B cell (primary cell): ENCODE measurements around the gene DNM1.

ENCODE experiments used
- EZH2 ChIP-seq: IDR thresholded peaks from 2 replicates; pipeline ENCODE4 v1.6.1; 2012; ENCODE audit warnings: borderline replicate concordance, low read depth, mild to moderate bottlenecking, moderate library complexity, low read length; ENCODE audit not compliant: insufficient read depth, poor library complexity, severe bottlenecking
- TF ChIP-seq, protein P1 (sequence below): fragments of 200-600 bp; IDR thresholded peaks from one replicate; pipeline ENCODE4 v1.8.0; 2022; ENCODE audit warnings: antibody characterized with exemption, mild to moderate bottlenecking

DNA sequence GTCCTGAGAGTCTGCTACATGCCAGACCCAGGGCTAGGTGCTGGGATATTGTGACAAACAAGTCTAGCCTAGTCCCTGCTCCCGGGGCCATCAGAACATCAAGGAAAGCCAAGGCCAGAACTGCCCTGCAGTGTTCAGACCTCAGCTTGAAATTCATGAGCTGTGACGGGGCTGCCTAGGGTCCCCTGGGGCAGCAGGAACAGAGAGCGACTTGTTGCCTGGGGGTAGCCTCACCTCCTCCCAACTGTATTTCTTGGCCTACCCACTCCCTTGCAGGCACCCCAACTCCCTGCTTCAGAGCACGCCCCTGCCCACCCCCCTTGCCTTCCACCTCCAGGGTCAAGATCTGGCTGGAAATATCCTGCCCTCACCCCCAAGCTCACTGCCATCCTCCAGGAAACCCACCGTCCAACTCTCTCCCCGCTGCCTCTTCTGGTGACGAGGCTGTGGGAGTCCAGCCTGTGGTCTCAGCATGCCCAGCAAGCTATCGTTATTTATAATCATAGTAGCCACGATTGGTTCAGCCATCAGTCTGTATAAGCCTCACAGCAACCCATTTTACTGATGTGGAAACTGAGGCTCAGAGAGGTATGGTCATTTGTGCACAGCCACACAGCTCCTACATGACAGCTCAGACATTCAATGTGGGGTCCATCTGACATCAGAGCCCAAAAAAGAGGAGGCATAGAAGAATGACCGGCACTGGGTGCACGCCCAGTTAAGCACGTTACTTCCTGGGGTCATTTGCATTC lies 10.7 kb downstream of the DNM1 start:
- TF ChIP-seq, protein P1, sequence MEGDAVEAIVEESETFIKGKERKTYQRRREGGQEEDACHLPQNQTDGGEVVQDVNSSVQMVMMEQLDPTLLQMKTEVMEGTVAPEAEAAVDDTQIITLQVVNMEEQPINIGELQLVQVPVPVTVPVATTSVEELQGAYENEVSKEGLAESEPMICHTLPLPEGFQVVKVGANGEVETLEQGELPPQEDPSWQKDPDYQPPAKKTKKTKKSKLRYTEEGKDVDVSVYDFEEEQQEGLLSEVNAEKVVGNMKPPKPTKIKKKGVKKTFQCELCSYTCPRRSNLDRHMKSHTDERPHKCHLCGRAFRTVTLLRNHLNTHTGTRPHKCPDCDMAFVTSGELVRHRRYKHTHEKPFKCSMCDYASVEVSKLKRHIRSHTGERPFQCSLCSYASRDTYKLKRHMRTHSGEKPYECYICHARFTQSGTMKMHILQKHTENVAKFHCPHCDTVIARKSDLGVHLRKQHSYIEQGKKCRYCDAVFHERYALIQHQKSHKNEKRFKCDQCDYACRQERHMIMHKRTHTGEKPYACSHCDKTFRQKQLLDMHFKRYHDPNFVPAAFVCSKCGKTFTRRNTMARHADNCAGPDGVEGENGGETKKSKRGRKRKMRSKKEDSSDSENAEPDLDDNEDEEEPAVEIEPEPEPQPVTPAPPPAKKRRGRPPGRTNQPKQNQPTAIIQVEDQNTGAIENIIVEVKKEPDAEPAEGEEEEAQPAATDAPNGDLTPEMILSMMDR = no peak
- TF ChIP-seq EZH2 = no peak
